Measurements from ENCODE around the gene CUX1. TPM values are rescaled to one million over a fixed set of nuclear protein-coding genes. Genes with fewer than 3 reads are reported as not detected.

The CUX1 gene
- total and polyA plus RNA-seq, 2 of the 13 experiments (the other 11 are each of a cell fraction or from before 2014, with no cell fraction given), result 13.7 to 14.9 TPM

DNA sequence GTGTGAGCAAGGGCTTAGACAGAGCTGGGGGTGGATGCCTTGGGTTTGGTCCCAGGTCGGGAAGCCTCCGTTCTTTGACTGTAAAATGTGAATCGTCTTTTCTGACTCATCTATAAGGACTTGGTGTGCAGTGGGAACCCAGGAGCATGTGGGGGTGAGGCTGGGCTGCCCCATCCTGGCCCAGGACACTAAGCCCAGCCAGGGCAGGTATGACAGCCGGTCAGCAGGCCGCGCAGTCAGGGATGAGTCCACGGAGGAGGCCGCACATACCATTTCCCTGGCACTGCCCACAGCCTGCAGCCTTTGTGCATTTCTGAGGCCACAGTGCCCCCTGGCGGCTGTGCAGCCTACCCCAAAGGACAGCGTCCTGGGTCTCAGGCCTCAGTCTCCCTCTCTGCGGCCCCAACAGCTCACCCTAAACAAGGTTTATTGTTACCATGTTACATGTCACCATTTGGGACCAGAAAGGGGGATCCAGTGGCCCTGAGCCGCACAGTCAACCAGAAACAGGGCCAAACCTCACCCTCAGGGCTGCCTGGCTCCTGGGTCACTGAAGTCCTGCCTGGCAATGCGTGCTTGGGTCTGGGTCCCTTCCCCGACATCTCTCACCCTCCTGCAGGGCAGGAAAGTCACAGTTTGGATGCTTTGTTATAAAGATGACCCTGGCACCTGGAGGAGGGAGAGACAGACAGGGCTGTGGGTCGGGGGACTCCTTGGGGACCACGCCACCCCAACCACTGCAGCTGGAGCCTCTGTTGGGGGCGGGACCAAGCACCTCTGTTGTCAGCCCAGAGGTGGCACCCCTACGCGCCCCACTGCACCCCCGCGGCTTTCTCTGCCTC is 454.9 kb downstream of the CUX1 start (continued):
- TF ChIP-seq NPAS2 (CRISPR knock-in tag; IDR thresholded peaks at IDR 0.05; ENCODE audit: borderline replicate concordance) (no peak), PRMT3 (CRISPR knock-in tag; IDR thresholded peaks at IDR 0.05; ENCODE audit: borderline replicate concordance, low read depth) (no peak), ZNF24 (IDR thresholded peaks at IDR 0.05) (no peak), SMARCC2 (IDR thresholded peaks at IDR 0.05) (no peak), NR1H2 (CRISPR knock-in tag; IDR thresholded peaks at IDR 0.05; ENCODE audit: borderline replicate concordance, low read depth) (no peak), CBX5 (CRISPR knock-in tag; IDR thresholded peaks at IDR 0.05; ENCODE audit: borderline replicate concordance) (peak; percentile 33; the same call in 1 of the 2 replicates), FOXJ3 (CRISPR knock-in tag; IDR thresholded peaks at IDR 0.05; ENCODE audit: borderline replicate concordance) (no peak), NFATC3 (CRISPR knock-in tag; IDR thresholded peaks at IDR 0.05) (no peak)
- TF ChIP-seq, protein P1, sequence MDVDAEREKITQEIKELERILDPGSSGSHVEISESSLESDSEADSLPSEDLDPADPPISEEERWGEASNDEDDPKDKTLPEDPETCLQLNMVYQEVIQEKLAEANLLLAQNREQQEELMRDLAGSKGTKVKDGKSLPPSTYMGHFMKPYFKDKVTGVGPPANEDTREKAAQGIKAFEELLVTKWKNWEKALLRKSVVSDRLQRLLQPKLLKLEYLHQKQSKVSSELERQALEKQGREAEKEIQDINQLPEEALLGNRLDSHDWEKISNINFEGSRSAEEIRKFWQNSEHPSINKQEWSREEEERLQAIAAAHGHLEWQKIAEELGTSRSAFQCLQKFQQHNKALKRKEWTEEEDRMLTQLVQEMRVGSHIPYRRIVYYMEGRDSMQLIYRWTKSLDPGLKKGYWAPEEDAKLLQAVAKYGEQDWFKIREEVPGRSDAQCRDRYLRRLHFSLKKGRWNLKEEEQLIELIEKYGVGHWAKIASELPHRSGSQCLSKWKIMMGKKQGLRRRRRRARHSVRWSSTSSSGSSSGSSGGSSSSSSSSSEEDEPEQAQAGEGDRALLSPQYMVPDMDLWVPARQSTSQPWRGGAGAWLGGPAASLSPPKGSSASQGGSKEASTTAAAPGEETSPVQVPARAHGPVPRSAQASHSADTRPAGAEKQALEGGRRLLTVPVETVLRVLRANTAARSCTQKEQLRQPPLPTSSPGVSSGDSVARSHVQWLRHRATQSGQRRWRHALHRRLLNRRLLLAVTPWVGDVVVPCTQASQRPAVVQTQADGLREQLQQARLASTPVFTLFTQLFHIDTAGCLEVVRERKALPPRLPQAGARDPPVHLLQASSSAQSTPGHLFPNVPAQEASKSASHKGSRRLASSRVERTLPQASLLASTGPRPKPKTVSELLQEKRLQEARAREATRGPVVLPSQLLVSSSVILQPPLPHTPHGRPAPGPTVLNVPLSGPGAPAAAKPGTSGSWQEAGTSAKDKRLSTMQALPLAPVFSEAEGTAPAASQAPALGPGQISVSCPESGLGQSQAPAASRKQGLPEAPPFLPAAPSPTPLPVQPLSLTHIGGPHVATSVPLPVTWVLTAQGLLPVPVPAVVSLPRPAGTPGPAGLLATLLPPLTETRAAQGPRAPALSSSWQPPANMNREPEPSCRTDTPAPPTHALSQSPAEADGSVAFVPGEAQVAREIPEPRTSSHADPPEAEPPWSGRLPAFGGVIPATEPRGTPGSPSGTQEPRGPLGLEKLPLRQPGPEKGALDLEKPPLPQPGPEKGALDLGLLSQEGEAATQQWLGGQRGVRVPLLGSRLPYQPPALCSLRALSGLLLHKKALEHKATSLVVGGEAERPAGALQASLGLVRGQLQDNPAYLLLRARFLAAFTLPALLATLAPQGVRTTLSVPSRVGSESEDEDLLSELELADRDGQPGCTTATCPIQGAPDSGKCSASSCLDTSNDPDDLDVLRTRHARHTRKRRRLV (CRISPR knock-in tag; IDR thresholded peaks at IDR 0.05), result no peak
- TF ChIP-seq, protein P2, sequence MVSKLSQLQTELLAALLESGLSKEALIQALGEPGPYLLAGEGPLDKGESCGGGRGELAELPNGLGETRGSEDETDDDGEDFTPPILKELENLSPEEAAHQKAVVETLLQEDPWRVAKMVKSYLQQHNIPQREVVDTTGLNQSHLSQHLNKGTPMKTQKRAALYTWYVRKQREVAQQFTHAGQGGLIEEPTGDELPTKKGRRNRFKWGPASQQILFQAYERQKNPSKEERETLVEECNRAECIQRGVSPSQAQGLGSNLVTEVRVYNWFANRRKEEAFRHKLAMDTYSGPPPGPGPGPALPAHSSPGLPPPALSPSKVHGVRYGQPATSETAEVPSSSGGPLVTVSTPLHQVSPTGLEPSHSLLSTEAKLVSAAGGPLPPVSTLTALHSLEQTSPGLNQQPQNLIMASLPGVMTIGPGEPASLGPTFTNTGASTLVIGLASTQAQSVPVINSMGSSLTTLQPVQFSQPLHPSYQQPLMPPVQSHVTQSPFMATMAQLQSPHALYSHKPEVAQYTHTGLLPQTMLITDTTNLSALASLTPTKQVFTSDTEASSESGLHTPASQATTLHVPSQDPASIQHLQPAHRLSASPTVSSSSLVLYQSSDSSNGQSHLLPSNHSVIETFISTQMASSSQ (IDR thresholded peaks at IDR 0.05; ENCODE audit: low read depth), result no peak
- TF ChIP-seq, protein P2 (CRISPR knock-in tag; IDR thresholded peaks at IDR 0.05; ENCODE audit: borderline replicate concordance), result no peak; the same call in 1 of the 2 replicates
- TF ChIP-seq, protein P3, sequence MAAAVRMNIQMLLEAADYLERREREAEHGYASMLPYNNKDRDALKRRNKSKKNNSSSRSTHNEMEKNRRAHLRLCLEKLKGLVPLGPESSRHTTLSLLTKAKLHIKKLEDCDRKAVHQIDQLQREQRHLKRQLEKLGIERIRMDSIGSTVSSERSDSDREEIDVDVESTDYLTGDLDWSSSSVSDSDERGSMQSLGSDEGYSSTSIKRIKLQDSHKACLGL (CRISPR knock-in tag; IDR thresholded peaks at IDR 0.05), result no peak
- TF ChIP-seq, protein P4, sequence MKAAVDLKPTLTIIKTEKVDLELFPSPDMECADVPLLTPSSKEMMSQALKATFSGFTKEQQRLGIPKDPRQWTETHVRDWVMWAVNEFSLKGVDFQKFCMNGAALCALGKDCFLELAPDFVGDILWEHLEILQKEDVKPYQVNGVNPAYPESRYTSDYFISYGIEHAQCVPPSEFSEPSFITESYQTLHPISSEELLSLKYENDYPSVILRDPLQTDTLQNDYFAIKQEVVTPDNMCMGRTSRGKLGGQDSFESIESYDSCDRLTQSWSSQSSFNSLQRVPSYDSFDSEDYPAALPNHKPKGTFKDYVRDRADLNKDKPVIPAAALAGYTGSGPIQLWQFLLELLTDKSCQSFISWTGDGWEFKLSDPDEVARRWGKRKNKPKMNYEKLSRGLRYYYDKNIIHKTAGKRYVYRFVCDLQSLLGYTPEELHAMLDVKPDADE (CRISPR knock-in tag; IDR thresholded peaks at IDR 0.05), result no peak
- TF ChIP-seq, protein P5, sequence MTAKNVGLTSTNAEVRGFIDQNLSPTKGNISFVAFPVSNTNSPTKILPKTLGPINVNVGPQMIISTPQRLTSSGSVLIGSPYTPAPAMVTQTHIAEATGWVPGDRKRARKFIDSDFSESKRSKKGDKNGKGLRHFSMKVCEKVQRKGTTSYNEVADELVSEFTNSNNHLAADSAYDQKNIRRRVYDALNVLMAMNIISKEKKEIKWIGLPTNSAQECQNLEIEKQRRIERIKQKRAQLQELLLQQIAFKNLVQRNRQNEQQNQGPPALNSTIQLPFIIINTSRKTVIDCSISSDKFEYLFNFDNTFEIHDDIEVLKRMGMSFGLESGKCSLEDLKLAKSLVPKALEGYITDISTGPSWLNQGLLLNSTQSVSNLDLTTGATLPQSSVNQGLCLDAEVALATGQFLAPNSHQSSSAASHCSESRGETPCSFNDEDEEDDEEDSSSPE (CRISPR knock-in tag; IDR thresholded peaks at IDR 0.05), result no peak
- TF ChIP-seq, protein P6, sequence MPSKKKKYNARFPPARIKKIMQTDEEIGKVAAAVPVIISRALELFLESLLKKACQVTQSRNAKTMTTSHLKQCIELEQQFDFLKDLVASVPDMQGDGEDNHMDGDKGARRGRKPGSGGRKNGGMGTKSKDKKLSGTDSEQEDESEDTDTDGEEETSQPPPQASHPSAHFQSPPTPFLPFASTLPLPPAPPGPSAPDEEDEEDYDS (CRISPR knock-in tag; IDR thresholded peaks at IDR 0.05), result no peak
